HG03103 (cell line): Measurements from ENCODE around the gene NEMF.
"Not testable (repeated sequence)": the region's sequence is repeated elsewhere in the genome, so short reads cannot be mapped to it uniquely, and the experiment has no call there.

ENCODE experiments used
- ATAC-seq: cut with Tn5 transposase; IDR thresholded peaks from one replicate; pipeline ENCODE4 v1.9.1; 2021; ENCODE audit warnings: low read depth; ENCODE audit not compliant: unreplicated experiment

The NEMF gene

DNA sequence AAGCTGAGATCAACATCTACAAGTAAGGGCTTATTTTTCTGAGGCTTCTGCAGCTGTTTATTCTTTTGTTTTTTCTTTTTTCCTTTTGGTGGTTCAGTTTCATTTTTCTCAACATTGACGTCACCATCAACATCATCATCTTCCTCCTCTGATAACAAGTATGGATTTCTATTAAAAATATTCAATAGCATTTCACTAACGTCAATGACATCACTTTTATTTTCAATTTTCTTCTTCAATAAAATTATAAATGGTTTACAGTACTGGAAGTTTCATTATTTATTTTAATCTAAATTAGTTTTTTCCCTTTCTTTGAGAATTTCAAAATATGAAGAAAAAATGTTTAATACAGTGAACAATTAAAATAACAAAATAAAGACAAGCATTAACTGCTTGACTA is 23.9 kb downstream of the NEMF start:
- ATAC-seq, result no peak

DNA sequence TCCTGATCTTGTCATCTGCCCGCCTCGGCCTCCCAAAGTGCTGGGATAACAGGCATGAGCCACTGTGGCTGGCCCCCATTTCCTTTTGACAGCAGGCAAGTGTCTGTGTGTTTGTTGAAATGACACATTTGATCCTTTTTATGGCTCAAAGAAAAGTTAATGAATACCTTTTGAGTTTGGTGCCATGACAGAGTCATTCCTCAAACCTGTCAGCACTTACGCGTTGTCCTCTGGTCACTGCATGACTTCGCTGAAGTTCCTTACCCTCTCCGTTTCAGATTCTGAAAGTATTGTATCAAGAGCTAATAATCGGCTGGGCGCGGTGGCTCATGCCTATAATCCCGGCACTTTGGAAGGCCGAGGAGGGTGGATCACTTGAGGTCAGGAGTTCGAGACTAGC is 32.4 kb downstream of the NEMF start:
- no peak for ATAC-seq

DNA sequence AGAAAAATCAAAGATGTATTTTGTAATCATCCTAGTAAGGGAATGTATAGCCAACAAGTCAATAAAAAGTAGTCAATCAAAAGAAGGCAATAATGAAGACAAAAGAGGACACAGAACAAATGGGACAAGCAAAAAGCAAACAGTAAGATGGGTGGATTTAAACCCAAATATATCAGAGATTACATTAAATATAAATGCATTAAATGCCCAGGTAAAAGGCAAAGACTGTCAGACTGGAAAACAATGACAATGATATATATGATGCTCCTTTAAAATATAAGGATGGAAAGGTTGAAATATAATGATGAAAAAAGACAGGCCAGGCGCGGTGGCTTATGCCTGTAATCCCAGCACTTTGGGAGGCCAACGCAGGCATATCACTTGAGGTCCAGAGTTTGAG is 35.7 kb downstream of the NEMF start:
- ATAC-seq, result no peak

DNA sequence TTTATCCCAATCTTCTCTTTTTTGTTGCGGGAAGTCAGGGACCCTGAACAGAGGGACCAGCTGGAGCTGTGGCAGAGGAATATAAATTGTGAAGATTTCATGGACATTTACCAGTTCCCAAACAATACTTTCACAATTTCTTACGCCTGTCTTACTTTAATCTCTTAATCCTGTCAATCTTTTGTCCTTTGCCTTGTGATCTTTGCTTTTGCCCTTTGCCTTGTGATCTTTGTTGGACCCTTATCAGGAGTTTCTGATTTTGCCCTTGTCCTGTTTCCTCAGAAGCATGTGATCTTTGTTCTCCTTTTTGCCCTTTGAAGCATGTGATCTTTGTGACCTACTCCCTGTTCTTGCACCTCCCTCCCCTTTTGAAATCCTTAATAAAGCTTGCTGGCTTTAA is 36.5 kb downstream of the NEMF start:
- ATAC-seq, result not testable (repeated sequence)

DNA sequence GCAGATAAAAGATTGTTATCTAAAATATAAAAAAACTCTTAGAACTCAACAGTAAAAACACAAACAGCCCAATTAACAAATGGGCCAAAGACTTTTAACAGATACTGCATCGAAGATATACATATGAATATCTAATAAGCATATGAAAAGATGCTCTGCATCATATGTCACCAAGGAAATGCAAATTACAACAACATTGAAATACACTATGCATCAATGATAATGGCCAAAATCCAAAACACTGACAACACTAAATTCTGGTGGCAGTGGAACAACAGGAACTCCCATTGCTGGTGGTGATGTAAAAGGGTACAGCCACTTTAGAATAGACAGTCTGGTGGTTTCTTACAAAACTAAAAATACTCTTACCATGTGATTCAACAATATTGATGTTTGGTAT is 43.8 kb downstream of the NEMF start:
- no peak for ATAC-seq

DNA sequence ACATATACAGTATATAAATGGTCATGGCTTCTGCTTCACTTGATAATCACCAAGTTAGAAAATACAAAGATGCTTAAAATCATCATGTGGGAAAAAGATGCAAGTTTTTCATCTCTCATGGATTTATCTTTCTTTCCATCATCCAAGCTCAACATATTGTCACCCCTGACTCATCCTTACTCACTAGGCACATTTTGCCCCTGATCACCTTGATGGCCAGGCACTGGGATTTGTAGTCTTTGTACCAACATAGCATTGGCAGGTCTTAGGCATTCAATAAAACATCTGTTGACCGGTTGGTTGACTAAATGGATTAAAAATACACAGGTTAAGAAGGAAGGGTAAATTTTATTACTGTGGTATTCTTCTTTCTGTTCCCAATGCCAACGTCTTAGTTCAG is 56.6 kb downstream of the NEMF start:
- ATAC-seq, result no peak

DNA sequence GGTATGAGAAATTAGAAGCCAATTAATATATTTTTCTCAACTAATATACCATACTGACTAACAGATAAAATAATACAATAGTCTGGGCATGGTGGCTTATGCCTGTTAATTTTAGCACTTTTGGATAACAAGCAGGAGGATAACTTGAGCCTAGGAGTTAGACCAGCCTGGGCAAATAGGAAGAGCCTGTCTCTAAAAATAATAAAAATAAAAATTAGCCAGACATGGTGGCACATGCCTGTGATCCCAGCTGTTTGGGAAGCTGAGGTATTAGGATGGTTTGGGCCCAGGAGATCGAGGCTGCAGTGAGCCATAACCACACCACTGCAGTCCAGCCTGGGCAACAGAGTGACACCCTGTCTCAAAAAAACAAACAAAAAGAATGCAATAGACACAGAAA is 60.0 kb downstream of the NEMF start:
- no peak for ATAC-seq

DNA sequence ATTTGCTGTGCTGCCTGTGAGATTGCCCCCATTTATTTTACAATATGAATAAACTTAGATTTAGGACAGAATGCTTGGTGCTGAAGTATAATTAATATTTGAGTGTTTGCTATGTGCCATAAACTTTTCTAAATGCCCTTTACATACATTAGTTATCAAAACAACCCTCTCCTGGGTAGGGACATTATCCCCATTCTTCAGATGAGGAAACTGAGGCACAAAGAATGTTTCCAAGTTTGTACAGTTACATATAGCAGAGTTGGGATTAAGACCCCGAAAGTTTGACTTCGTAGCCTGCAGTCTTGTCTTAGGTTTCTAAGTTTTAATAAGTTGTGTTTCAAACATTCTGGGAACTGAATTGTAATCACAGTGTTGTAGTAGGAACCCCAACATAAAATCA is 66.3 kb downstream of the NEMF start:
- ATAC-seq, result no peak

DNA sequence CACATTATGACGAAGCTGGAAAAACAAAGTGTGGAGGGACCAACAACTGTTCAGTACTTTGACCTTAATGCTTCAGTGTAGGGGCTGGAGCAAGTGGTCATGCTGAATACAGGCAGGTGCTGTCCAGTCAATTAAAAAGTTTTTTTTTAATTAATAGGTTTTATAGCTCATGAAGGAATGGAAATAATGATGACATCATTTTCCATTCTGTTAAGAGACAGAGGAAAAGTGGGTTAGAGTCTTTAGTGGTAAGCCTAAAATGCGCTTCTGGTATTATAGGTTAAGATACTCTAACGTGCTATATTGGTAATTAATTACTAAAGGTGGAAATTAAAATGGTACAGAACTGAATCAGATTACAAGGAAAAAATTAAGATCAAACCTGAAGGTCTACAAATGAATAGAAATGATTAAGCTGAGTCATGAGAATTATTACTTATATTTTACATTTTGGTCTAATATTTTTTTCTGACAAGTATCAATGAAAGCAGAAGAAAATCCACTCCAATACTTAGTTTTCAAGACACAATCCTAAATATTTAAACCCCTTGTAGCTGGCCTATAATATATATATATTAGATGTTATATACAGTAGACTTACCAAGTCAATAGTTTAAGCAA is 69.1 kb downstream of the NEMF start:
- ATAC-seq, result no peak

DNA sequence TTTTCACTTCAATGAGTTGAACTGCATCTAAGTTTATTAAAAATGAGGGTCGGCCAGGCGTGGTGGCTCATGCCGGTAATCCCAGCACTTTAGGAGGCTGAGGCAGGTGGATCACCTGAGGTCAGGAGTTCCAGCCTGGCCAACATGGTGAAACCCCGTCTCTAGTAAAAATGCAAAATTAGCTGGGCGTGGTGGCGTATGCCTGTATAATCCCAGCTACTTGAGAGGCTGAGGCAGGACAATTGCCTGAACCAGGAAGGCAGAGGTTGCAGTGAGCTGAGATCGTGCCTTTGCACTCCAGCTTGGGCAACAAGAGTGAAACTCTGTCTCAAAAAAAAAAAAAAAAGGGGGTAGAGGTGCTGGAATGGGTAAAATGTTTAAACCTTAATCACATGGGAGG is 71.5 kb downstream of the NEMF start:
- not testable (repeated sequence) for ATAC-seq

DNA sequence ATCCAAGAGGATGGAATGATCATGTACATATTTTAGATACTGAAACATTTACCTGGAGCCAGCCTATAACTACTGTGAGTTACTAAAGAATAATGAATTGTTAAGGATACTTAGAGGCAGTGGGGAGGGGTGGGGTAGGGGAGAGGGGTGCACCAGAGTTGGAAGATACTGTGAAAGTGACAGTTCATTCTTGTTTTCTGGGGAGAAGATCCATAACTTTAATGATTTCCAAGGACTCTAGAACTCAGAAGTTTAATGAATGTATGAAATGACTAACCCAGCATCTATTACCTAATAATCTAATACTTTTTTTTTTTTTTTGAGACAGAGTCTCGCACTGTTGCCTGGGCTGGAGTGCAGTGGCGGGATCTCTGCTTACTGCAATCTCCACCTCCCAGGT is 74.2 kb downstream of the NEMF start:
- no peak for ATAC-seq

DNA sequence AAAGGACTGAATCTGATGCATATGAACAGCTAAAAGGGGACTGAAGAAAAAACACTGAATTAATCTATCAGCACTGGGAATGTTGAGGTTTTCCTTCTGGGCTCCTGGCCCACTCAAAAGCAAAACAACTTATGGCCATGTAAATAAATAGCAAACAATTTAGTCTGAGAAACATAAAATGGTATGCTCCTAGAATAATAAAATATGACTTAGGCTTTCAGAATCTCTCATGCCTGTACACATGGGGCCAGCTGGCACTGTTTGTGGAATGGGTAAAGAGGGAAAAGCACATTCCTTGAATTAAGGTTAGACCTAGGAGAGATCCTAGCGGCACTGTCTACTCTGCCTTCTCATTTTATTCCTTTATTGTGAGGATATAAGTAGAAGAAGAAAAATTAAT is 78.5 kb downstream of the NEMF start:
- no peak for ATAC-seq

DNA sequence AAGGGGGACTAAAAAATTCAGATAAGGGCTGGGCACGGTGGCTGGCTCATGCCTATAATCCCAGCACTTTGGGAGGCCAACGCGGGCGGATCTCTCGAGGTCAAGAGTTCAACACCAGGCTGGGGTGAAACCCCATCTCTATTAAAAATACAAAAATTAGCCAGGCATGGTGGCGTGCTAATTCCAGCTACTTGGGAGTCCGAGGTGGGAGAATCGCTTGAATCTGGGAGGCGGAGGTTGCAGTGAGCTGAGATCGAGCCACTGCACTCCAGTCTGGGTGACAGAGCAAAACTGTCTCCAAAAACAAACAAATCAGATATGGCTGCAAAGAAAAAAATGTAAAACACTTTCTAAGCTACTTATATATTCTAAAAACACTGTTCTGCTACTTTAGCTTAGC is 80.9 kb downstream of the NEMF start:
- not testable (repeated sequence) for ATAC-seq

DNA sequence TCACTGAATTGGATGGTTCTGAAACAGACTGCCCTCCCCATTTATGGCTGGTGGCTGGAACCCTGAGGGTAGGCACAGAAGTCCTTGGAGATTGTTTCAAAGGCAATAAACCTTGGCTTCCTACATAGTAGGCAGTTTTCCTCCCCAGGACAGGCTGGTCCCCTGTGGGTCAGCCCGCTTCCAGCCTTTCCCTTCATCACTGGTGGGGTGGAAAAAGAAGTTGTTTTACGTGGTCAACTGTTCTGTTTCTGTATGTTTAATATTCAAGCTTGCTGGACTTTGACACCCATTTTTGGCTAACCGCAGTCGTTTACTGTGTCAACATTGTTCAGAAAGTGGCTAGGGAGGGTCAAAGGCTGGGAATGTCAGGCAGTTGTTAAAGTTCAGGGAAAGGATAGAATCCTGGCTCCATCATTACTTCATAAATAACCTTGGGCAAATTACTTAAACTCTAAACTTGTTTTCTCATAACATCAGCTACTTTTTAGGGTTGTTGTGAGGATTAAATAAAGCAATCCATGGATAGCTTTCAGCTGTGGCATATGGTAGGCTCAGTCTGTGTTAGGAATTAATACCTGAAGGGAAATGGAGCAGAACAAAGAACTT is 82.3 kb downstream of the NEMF start:
- ATAC-seq, result no peak

DNA sequence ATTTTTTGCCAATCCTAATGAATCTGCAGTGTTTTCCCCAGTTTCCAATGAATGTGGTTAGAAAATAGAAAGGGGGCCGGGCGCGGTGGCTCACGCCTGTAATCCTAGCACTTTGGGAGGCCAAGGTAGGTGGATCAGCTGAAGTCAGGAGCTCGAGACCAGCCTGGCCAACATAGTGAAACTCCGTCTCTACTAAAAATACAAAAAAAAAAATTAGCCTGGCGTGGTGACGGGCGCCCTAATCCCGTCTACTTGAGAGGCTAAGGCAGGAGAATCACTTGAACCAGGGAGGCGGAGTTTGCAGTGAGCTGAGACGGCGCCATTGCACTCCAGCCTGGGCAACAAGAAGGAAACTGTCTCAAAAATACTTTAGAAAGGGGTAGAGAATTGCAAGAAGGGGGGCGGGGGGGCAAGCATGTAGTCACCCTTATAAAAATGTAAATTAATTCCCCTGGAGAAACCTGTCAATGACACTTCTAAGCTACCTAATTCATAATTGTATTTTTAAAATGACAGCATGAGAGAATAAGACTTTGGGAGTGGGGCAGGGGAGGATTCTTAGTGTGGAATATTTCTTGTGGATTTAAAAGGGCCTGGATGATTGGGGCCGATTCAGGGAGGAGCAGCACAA is 82.9 kb downstream of the NEMF start:
- no peak for ATAC-seq

DNA sequence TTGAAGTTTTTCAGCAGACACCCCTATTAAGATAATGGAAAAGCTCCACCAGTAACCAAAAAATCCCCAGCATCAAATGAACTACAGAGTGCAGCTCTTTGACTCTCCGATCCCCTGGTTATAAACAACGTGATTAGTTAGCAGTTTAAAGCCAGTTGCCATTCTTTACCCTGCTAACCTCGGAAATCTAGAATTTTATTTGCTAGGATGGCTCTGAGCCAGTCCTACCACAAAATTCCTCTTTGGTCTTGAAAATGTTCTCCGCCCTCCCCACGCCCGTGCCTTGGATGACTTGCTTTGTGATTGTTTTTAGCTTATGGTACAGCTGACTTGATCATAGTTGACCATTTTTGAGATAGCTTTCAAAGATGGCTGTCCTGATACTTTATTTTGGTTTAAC is 83.4 kb downstream of the NEMF start:
- no peak for ATAC-seq

DNA sequence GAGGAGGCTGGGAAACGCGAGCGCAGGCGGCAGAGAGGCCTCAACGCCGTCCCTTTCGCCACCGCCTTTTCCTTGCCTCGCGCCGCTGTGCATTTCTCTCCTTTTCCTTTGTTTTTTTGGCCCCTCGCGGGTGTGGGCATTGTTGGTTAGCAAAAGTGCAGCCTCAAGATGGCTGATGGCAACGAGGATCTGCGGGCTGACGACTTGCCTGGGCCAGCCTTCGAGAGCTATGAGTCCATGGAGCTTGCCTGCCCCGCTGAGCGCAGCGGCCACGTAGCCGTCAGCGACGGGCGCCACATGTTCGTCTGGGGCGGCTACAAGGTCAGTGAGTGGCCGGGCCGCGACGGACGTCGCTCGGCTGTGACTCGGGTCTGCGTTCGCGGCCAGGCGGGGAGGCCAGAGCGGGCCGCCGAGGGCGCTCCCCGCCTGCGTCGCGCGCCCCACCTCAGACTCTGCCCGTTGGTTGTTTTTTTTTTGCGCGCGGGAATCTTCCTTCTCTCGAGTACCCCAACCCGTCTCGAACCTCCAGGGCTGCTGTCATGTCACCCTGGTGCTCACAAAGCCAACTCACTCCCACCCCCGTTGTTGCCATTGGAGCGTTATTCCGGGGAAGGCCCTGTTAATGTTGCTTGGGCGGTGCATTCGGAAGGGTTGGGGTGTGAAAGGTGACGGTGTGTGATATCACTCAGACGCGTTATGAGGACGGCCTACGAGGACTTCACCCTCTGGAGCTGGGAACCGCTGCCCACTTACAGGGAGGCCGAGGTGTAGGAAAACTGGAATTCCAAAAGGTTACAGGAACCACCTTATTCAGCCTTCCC is 84.1 kb downstream of the NEMF start:
- ATAC-seq, result peak; percentile 25

DNA sequence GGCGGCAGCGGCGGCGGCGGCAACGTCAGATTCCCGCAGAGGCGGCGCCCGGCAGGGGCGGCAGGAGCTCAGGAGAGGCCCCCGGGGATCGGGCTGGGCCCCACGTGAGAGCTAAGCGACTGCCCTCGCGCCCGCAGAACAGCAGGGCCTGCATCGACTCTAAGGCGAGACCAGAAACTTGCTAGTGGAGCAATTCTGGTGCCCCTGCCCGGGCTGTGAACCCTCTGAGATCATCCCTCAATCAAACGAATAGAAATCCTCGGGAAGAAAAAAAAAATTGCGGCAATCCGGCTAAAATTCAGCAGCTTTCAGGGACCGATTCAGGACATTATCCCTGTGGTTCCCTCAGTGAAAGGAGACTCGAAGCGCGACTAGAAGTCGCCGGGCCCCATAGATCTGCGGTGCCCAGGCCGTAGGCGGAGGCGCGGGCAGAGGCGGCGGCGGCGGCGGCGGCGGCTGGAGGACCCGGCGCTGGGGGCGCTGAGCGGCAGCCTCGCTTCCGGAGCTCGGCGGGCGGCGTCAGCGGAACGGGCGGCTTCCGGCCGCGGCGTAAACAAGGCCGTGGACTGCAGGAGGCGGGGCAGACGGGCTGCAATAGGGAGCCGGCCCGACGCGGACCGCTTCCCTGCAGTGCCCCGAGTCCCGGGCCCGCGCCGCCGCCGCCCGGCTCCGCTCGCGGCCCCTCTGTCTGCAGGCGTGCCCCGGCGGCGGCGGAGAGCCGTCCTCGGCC is 84.9 kb downstream of the NEMF start, which contains the start of gene KLHDC2:
KLHDC2 (plus strand) TSS at position 583 of the 730 bp plus-strand sequence. CDS start 316 bp downstream, outside the sequence.
- ATAC-seq, result peak; percentile 83

DNA sequence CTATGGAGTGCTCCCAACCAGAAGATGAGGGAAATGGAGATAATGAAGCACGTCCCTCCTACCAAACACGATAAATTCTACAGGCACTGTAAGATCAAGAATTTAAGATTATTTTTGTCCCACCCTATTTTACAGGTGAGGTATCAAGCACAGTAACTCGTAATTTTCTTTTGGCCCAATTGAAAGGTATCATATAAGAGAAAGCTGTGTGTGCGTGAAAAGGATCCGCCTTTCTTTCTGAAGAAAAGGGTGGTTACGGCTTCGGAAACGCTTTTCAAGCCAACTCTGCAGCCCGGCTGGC is 85.4 kb downstream of the NEMF start:
- ATAC-seq, result no peak

DNA sequence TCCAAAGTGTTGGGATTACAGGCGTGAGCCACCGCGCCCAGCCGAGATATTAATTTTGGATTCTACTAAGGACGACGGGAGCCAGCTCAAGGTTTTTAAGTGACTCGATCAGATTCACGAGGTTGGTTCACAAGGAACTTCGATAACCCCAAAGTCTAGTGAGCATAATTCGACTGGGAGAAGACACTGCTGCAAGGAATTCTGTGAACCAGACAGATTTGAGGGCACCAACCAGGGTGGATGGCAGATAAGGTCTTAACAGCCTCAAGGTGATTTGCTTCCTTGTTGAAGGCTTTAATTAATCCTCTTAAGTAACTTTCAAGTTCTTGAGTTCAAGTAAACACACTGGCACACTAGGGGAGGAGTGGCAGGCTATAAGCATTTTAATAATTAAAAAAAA is 85.7 kb downstream of the NEMF start:
- ATAC-seq, result no peak
